GM18517 (cell line): ENCODE results near the gene NAE1.

Source experiments
- ATAC-seq: cut with Tn5 transposase; IDR thresholded peaks from one replicate; pipeline ENCODE4 v1.9.1; 2021; ENCODE audit warnings: mild to moderate bottlenecking, moderate library complexity; ENCODE audit not compliant: unreplicated experiment

The NAE1 gene

DNA sequence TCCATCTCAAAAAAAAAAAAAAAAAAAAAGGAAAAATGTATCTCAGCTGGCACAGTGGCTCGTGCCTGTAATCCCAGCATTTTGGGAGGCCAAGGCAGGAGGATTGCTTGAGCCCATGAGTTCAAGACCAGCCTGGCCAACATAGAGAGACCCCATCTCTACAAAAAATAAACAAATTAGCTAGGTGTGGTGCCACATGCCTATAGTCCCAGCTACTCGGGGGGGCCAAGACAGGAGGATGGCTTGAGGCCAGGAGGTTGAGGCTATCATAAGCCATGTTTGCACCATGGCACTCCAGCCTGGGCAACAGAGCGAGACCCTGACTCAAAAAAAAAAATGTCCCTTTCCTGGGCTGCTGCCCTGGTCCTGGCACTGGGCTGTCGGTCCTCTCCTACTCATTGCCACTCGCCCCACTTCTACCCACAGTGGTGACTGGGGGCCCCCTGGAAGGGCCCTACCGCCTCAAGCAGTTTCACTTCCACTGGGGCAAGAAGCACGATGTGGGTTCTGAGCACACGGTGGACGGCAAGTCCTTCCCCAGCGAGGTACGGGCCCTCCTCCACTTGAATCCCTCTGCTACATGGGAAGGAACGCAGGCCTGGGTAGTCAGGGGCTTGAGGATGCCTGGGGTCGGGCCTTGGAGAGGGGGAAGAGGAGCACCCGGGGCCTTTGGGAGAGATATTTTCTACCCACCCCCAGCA is 19.5 kb upstream of the NAE1 start:
- no peak for ATAC-seq

DNA sequence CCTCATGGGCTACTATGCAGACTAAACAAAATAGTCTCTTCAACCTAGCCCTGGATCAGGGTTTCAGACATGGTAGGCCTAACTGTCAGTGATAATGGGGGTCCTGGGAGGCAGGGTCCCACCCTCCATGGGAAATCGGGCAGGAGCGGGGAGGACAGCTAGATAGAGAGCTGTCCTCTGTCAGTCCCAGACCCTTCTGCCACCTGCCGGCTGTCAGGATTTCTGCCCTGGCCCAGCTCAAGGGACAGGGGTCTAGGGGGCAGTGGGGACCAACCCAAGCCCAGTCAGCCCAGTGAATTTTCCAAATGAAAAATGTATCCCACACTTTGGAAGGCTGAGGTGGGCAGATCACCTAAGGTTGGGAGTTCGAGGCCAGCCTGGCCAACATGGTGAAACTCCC is 18.8 kb upstream of the NAE1 start:
- no peak for ATAC-seq

DNA sequence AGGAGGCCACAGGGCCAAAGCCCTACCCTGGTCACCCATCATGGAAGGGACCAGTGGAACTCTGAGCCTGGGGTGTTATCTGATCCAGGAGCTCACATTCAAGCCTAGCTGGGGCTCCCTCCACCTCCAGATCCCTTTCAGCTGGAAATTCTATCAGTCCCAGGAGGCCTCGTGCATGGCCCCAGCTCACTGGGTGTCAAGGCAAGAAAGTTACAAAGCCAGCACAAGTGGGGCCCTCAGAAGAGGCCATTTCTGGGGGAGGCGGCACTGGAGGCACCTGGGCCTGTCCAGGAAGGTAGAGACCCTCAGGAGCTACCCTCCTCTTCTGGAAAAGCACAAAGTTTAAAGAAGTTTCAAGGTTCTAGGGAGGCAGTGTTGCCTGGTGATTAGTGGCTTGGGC is 18.2 kb upstream of the NAE1 start:
- ATAC-seq = no peak

DNA sequence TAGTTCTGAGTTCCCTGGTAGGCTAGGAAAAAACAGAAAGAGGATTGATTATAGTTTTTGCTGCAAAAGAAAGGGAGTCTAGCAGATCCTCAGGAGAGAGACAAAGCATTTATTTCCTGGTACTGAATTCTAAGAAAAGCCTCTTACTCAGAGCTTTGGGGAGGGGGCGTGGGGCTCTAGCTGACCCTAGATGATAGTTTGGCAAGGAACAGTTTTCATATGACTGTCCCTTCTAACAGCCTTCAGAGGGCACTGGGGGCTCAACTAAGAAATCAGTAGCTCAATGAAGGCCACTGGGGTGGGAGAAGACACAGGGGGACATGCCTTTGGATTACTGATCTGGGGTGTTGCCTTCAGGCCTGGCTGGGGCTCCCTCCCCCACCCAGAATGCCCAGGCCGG is 17.4 kb upstream of the NAE1 start:
- no peak for ATAC-seq

DNA sequence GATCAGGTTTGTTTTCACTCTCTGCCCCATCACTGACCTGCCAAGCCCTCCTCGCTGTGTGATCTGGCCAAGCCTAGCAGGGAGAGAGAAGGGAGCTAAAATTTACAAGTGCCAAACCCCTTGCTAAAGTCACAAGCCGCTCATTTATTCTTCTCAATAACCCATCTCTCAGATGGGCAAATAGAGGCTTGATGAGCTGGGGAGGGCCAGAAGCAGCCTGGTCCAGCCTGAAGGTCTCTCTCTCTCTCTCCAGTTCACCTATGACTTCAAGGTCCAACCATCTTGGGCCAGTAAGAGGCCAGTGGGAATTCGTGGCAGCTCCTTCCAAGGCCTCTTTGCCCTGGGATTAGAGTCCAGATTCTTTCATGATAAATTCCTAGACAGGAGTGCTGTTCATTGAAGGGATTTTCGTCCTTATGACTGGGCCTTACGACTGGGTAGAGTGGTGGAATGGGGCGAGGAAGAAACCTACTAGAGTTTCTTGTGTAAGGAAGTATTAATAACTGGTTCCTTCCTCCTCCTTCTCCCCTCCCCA is 16.8 kb upstream of the NAE1 start:
- no peak for ATAC-seq

DNA sequence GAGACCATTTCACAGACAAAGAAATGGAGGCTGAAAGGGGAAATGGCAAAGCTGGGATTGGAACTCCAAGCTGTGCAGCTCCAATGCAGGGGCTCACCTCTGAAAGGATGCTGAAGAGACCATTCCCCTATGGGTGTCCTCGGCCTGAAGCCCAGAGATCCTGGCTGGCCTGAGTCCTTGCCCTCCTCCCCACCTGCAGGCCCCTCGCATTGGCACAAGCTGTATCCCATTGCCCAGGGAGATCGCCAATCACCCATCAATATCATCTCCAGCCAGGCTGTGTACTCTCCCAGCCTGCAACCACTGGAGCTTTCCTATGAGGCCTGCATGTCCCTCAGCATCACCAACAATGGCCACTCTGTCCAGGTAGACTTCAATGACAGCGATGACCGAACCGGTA is 16.1 kb upstream of the NAE1 start:
- no peak for ATAC-seq

DNA sequence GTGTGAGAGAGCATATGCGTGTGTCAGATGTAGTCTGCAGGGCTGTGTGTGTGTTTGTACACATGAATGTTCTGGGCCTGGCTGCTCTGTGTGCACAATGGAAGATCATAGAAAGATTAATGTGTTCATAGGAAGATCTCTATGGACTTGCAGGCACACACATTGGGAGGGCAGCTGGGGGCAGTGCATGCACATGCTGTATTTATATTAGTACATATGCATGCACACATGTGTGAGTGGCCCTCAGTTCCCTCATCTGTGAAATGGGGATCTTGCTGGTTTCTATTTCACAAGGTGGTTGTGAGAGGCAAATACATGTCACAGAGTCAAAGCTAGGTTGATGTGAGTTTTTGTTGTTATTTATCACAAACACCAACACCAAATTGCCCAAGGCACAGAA is 15.5 kb upstream of the NAE1 start:
- ATAC-seq = no peak

DNA sequence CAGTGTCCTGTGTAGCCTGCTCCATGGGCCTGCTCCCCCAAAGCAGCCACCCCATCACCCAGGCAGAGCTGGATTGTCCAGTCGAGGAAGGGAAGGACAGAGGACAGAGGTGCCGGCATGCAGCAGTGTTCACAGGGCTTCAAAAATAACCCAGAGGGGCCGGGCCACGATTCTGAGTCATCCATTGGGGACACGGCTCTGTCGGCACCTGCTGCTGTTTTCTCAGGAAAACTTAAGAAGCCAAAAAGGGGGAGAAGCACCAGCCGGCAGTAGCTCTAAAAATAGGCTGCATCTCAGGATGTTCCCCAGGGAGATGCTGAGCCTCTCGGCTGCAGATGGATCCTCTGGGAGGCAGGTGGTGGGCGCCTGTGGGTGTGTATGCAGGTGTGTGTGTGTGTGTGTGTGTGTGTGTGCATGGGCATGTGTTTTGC is 15.0 kb upstream of the NAE1 start:
- ATAC-seq = no peak

DNA sequence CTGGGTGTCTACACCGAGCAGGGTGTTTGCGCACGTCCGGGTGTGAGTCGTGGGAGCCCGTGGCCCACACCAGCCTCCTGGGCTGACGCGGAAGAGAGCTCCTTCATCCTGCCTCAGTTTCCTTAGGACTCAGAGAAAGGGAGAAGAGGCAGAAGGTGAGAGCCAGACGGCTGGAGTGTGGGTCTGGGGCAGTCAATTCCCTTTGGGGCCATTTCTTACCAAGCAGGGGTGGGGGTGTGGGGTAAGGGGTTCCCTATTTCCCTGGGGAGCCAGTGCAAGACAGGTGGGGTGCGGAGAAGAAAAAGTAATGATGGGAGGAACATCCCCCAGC is 14.3 kb upstream of the NAE1 start:
- ATAC-seq = no peak

DNA sequence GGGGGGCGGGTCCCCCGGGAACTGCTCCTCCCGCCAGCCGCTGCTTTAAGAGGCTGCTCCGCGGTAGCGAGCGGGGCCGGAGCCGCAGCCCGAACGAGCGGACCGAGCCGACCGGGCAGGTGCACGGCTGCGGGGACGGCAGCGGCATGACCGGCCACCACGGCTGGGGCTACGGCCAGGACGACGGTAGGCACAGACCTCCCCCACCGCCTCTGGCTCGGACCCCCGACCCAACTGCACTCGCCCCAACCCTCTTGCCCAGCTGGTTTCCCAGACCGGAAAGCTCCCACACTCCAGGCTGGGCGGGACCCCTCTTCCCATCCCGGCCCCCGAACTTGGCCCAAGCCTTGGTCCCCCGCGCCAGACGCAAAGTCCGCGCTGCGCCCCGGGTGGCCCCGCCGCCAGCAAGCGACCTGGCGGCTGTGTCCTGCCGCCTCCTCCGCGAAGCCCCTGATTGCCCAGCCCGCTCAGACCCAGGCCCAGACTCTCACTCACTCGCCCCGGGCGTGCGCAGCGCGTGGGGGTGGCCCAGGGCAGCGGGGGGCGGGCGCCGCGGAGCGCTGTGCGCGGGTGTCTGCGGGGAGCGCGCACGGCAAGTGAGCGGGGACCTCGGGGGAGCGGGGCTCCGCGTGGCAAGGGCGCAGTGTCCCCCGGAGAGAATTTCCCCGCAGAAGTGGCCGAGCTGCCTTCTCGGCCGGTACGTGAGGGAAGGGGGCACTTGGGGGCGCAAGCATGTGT is 13.7 kb upstream of the NAE1 start, which contains the start of gene CA7:
TSS of gene CA7 (plus strand) at position 73 of the 738 bp plus-strand sequence. CDS start at position 147, 74 bp downstream.
- ATAC-seq = no peak

DNA sequence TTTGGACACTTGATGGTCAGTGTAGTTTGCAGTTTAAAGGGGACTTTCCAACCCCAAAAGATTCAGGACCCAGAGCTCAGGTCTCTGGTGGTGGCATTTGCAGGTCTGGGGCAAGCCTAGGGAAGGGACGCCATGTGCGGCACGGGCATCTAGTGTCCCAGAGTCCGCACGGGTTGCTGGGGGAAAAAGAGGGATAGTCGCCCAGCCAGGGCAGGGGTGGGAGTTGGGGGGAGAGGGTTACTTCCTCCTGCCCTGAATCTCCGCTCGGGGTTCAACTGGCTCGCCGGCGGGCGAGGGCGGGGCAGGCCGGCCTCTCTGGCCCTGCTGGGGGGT is 13.2 kb upstream of the NAE1 start:
- ATAC-seq = no peak

DNA sequence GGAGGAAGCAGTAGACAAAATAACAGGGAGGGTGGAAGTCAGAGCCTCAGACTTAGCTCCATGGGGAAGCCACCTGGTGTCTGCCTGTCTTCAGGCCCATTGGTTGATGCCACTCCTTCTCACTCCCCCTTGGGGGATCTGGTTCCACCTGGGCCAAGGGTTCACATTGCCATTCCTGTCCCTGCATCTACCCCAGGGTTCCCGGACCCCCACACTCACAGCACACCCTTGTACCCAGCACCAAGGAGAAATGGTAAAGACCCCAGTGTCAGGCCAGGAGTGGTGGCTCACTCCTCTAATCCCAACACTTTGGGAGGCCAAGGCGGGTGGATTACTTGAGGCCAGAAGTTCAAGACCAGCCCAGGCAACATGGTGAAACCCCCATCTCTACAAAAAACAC is 12.4 kb upstream of the NAE1 start:
- no peak for ATAC-seq

DNA sequence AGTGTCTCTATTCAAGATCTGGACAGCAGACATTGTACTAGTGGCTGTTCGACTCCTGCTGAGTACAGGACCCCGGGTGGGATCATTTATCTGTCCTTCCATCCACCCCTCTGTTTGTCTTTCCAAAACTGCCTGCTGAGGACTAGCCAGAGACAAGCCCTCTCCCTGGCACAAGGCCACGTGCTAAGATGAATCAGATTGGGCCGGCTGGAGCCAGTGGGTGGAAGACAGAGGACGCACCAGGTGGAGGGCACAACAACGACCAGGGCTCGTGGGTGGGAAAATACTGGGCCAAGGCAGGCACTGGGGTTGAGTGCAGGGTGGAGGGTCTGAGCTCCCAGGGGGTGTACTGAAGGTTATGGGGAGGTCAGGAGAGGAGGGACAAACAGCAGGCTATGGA is 12.0 kb upstream of the NAE1 start:
- no peak for ATAC-seq

DNA sequence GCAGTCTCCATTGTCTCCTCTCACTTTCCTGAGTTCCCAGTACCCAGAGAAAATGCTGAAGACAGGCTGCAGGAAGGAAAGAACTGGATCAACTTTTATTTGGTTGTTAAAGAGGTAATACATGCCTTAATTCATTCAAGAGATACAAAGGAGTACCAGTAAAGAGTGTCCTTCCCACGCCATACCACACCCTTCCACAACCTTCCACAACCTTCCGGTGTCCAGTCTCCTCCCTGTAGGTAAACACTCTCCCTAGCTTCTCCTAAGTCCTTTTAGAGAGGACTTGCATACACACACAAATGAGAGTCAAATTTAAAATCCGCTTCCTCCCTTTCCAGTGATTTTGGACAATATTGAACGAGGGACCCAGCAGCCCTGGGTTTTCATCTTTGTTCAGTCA is 10.6 kb upstream of the NAE1 start:
- ATAC-seq = no peak

DNA sequence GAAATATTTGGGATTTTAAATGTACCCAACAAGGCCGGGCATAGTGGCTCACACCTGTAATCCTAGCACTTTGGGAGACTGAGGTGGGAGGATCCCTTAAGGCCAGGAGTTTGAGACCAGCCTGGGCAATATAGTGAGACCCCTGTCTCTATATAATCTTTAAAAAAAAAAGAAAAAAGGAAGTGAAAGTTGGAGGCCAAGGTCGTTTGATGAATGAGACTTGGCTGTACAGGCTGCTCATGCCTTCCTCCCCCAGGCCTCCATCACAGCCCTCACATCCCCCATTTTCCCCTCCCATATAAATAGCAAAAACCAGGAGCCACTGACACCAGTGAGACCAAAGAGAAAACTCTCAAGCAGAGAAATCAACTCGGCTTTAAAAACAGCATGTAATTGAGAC is 10.1 kb upstream of the NAE1 start:
- ATAC-seq = no peak

DNA sequence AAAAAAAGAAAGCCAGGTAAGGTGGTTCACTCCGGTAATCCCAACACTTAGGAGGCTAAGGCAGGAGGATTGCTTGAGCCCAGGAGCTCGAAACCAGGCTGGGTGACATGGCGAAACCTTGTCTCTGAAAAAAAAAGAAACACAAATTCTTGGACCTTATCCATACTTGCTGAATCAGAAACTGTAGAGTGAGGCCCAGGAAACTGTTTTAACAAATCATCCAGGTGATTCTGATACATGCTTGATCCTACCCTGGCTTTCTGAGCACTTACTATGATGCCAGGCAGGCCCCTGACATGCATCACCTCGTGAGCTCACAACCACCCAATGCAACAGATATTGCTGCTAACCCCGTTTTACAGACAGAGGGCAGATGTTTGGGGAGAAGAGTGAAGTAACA is 4.0 kb upstream of the NAE1 start:
- ATAC-seq = no peak

DNA sequence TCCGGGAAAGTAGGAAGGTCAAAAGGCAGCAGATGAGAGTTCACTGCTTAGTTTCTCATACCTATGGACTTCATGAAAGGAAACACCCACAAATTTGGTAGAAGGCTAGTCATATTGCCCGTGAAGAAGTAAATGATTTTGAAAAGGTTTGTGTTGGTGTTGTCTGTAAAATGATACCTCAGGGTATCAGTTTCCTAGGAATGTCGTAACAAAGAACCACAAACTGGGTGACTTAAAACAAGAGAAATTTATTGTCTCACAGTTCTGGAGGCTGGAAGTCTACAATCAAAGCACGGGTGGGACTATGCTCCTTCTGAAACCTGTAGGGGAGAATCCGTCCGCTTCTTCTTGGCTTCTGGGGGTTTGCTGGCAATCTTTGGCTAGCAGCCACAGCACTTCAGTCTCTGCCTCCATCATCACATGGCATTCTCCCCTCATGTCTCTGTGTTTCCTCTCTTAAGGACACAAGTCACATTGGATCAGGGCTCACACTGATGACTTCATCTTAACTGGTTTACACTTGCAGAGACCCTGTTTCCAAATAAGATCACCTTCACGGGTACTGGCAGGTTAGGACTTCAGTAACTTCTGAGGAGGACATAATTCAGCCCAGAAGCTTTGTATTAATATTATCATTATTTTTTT is 2.0 kb upstream of the NAE1 start:
- ATAC-seq = no peak

DNA sequence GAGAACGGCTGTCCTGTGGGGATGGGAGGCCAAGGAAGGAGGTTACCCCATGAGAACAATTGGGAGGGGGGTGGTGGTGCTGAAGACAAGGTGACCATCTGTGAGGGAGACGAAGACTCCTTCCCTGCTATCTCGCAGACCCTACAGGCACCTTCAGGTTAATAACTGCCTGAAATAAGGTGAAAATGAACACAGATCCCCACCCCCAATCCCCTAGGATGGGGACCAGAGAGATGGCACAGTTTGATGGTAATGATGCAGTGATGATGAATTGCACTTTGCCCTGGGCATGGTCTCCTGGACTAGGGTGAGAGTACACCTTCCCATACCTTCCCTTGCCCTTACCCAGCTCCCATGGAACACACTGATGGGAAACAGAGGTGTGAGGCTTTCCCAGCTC is 1.4 kb upstream of the NAE1 start:
- ATAC-seq = no peak

DNA sequence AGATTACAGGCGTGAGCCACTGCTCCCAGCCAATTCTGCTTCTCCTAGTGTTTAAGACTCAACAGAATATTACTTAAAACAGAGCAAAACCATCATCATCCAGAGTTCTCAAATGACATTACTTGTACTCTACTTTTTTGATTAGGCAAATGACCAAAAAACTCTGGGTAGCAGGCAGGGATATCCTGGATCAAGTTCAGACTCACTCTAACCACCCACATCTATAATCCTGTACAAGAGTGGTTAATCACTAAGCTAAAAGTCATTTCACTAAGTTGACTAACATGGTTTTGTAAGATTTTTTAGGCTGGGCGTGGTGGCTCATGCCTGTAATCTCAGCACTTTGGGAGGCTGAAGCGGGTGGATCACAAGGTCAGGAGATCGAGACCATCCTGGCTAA is 6.8 kb downstream of the NAE1 start:
- no peak for ATAC-seq

DNA sequence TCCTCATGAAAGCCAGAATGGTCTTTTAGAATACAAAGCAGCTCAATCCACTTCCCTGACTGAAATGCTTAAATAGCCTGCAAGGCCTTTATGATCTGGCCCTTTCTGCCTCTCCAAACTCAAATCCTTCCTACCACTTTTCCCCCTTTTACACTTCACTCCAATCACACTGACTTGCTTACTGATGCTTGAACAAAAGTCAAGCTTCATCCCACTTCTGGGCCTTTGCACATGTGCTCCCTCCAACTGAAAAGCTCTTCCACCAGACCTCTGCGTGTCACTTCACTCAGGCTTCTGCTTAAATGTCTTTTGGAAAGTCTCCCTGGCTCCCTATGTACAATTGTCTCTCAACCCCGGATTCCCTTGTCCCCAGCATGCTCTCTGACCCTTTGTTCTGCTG is 16.0 kb downstream of the NAE1 start:
- ATAC-seq = no peak

DNA sequence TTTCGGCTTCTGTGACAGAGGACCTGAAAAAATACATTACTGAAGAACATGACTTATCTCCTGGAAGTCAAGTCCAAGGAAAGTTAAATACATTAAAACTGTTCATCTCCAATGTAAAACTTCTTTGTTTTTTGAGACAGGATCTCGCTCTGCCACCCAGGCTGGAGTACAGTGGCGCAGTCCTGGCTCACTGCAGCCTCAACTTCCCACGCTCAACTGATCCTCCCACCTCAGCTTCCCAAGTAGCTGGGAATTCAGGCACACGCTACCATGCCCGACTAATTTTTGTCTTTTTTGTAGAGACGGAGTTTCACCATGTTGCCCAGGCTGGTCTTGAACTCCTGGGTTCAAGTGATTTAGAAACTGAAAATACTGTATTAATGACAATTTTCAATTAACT is 19.7 kb downstream of the NAE1 start:
- no peak for ATAC-seq

DNA sequence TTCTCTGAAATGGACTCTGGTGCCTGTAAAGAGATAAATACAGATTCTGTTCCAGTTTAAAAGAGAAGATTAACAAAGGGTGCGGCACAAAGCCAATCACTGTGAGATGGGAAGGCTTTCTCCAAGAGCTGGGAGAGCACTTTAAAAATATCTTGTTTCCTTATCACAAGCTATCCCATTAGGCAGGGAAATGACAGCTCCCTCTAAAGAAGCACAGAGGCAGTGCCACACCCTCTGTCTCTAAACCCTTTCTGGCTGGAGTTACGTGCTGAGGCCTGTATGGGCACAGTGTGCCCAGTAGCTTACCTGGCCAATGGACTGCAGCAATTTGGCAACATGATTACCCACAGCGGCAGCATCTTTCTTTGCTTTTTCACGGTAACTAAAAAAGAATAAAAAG is 20.4 kb downstream of the NAE1 start:
- ATAC-seq = no peak
